Erythroblast (primary cell): Measurements from ENCODE around the gene VAC14.

Source experiments
- GATA1 ChIP-seq: IDR thresholded peaks from 2 replicates; pipeline ENCODE4 v1.6.1; 2011; ENCODE audit warnings: low read depth, mild to moderate bottlenecking, control low read depth, low read length, moderate library complexity
- POLR2A ChIP-seq: IDR thresholded peaks from 2 replicates; pipeline ENCODE4 v1.6.1; 2011; ENCODE audit warnings: mild to moderate bottlenecking, low read length

DNA sequence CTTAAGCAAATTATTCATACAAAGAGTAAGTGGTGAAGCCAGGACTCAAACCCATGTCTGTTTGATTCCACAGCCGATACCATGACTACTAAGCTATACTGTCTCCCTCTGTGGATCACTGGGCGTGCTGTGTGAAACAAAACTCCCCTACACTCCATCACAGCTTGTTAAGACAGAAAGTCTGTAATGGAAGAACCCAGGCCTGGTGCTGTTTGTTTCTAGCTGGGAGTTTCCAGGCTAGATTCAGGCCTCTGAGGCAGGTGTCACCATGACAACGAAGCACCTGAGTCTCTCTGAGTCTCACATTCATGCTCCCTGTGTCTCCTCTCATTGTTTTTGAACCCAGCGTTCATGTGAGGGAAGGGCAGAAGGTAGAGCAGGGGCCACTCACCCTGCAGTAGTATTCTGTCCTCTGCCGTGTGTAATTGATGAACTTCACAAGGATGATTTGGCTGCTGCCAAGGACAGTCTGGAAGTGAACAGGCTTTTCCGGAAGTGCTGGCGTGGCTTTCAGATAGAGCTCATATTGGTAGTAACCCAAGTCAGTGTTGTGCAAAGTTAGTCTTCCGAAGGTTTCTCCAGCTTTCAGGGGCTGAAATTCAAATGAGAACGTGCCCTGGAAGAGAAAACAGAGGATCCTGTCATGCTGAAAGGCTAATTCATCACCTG is 8.6 kb upstream of the VAC14 start:
- TF ChIP-seq POLR2A (no peak), GATA1 (no peak)
